GM23338 (cell line): ENCODE data around the gene DAPK2. TPM values are rescaled to one million over a fixed set of nuclear protein-coding genes. Genes with fewer than 3 reads are reported as not detected.
A peak's percentile ranks its signal among the peaks of the same experiment; 100 is the strongest.

ENCODE experiments used
- ATAC-seq: fragments of 200-7000 bp; cut with Tn5 transposase; 3 replicates; pipeline ENCODE4 v1.9.1; 2020
- DNase-seq: peaks from one replicate; pipeline ENCODE4 v3.0.0-alpha.2; 2015; ENCODE audit warnings: low spot score
- H2AFZ ChIP-seq: fragments of 200-600 bp; sonication (generic); 2 replicates; pipeline ENCODE4 v1.8.0; 2016; ENCODE audit warnings: antibody characterized with exemption, mild to moderate bottlenecking, moderate library complexity
- H3F3A ChIP-seq: fragments of 200-600 bp; sonication (generic); replicated peaks from 2 replicates; pipeline ENCODE4 v1.8.0; 2017; ENCODE audit warnings: antibody characterized with exemption, mixed run types, low read depth
- H3K27ac ChIP-seq: fragments of 200-600 bp; sonication (generic); 2 replicates; pipeline ENCODE4 v1.6.1; 2016; ENCODE audit warnings: low read depth
- H3K27me3 ChIP-seq: fragments of 200-600 bp; sonication (generic); 2 replicates; pipeline ENCODE4 v1.8.0; 2016; ENCODE audit warnings: mild to moderate bottlenecking, mixed run types, moderate library complexity; ENCODE audit not compliant: insufficient read depth
- H3K36me3 ChIP-seq: fragments of 200-600 bp; sonication (generic); 2 replicates; pipeline ENCODE4 v1.8.0; 2016; ENCODE audit warnings: mild to moderate bottlenecking; ENCODE audit not compliant: insufficient read depth
- H3K4me1 ChIP-seq: fragments of 200-600 bp; sonication (generic); 2 replicates; pipeline ENCODE4 v1.8.0; 2016; ENCODE audit warnings: mild to moderate bottlenecking, moderate library complexity; ENCODE audit not compliant: insufficient read depth
- H3K4me2 ChIP-seq: fragments of 200-600 bp; sonication (generic); 2 replicates; pipeline ENCODE4 v1.7.1; 2017; ENCODE audit warnings: mixed run types
- H3K4me3 ChIP-seq: fragments of 200-600 bp; sonication (generic); 2 replicates; pipeline ENCODE4 v1.6.1; 2016; ENCODE audit warnings: mixed run types
- H3K79me2 ChIP-seq: fragments of 200-600 bp; sonication (generic); replicated peaks from 2 replicates; pipeline ENCODE4 v1.8.0; 2017; ENCODE audit warnings: mild to moderate bottlenecking; ENCODE audit not compliant: insufficient read depth
- H3K9me2 ChIP-seq: fragments of 200-600 bp; sonication (generic); 2 replicates; pipeline ENCODE4 v1.8.0; 2017; ENCODE audit not compliant: insufficient read depth
- H4K20me1 ChIP-seq: fragments of 200-600 bp; sonication (generic); replicated peaks from 2 replicates; pipeline ENCODE4 v1.8.0; 2017; ENCODE audit warnings: mild to moderate bottlenecking; ENCODE audit not compliant: insufficient read depth
- H3K27ac Mint-ChIP-seq: 2 replicates; pipeline ENCODE4 v1.8.0; 2020; ENCODE audit warnings: inconsistent platforms, mild to moderate bottlenecking, moderate library complexity, mixed read lengths
- H3K27me3 Mint-ChIP-seq: 3 replicates; pipeline ENCODE4 v1.8.0; 2022; ENCODE audit warnings: low read depth, mild to moderate bottlenecking, moderate library complexity, mixed read lengths, inconsistent platforms; ENCODE audit not compliant: insufficient read depth, poor library complexity
- H3K36me3 Mint-ChIP-seq: 3 replicates; pipeline ENCODE4 v1.8.0; 2021; ENCODE audit warnings: low read depth, mild to moderate bottlenecking, inconsistent platforms, moderate library complexity, mixed read lengths
- H3K4me1 Mint-ChIP-seq: 3 replicates; pipeline ENCODE4 v1.8.0; 2020; ENCODE audit warnings: mild to moderate bottlenecking, inconsistent platforms, mixed read lengths
- H3K4me3 Mint-ChIP-seq: 3 replicates; pipeline ENCODE4 v1.8.0; 2021; ENCODE audit warnings: moderate library complexity, mild to moderate bottlenecking, inconsistent platforms, mixed read lengths
- H3K9me3 Mint-ChIP-seq: 3 replicates; pipeline ENCODE4 v1.8.0; 2020; ENCODE audit warnings: moderate library complexity, mild to moderate bottlenecking, inconsistent platforms, mixed read lengths
- CREB1 ChIP-seq: fragments of 250-450 bp; sonication (Bioruptor Pico); IDR thresholded peaks from 2 replicates; pipeline ENCODE4 v1.5.0; 2020; ENCODE audit warnings: low read depth, mild to moderate bottlenecking, moderate library complexity
- CTCF ChIP-seq, 2 experiments: fragments of 200-600 bp in 1 of 2; sonication (generic) in 1 of 2; conservative IDR thresholded peaks; 2 replicates each; pipeline versions ENCODE4 v1.5.1 to v1.6.1; 2016 to 2017; ENCODE audit warnings: antibody characterized with exemption in 2 of 2, low read depth in 2 of 2, mild to moderate bottlenecking in 2 of 2, moderate library complexity in 1 of 2
- EZH2 ChIP-seq: fragments of 200-600 bp; sonication (generic); IDR thresholded peaks from one replicate; pipeline ENCODE4 v1.8.0; 2017; ENCODE audit warnings: antibody characterized with exemption, mild to moderate bottlenecking, low read depth; ENCODE audit not compliant: unreplicated experiment
- EZH2phosphoT487 ChIP-seq: fragments of 200-600 bp; sonication (generic); IDR thresholded peaks from one replicate; pipeline ENCODE4 v1.8.1; 2018; ENCODE audit warnings: antibody characterized with exemption; ENCODE audit not compliant: unreplicated experiment
- JUNB ChIP-seq: IDR thresholded peaks from one replicate; pipeline ENCODE4 v1.6.1; 2016; ENCODE audit warnings: antibody characterized with exemption; ENCODE audit not compliant: unreplicated experiment
- POLR2AphosphoS5 ChIP-seq: IDR thresholded peaks from 2 replicates; pipeline ENCODE4 v1.6.1; 2016; ENCODE audit warnings: antibody characterized with exemption, low read depth
- ZNF331 ChIP-seq: fragments of 250-450 bp; sonication (Bioruptor Pico); IDR thresholded peaks from 2 replicates; pipeline ENCODE4 v1.5.0; 2020; ENCODE audit warnings: low read depth, mild to moderate bottlenecking, moderate library complexity
- ZNF462 ChIP-seq: fragments of 250-450 bp; sonication (Bioruptor Pico); IDR thresholded peaks from 2 replicates; pipeline ENCODE4 v1.5.0; 2020; ENCODE audit warnings: mild to moderate bottlenecking, moderate library complexity
- polyA plus RNA-seq: library from polyadenylated mRNA; unstranded; fragments of >200 nt; fragmentation: Nextera tagmentation; extraction: Ambion mirVana; gene quantifications from 2 replicates; pipeline ENCODE4 v1.2.1, GENCODE V29; 2016
- total RNA-seq: library from RNA; depleted of rRNA; stranded (reverse); fragments of >200 nt; shearing (Covaris generic); gene quantifications from 2 replicates; pipeline ENCODE4 v1.2.3, GENCODE V29; 2014
- TF ChIP-seq, protein P1 (sequence below): IDR thresholded peaks from 2 replicates; pipeline ENCODE4 v1.6.1; 2016; ENCODE audit warnings: antibody characterized with exemption

DAPK2 gene
- total and polyA plus RNA-seq, 2 experiments from 2014 or later: 1.6 to 3.1 TPM

- Mint-ChIP-seq H3K9me3 (no peaks in the 10 kb centered on the region), H3K36me3 (no peaks in the 10 kb centered on the region), H3K4me3 (no peak overlapping the region), H3K4me1 (peaks cover 3% of the 10 kb centered on the region; the same call in 1 of the 3 replicates), H3K27me3 (peaks cover 5% of the 10 kb centered on the region), H3K27ac (no peak overlapping the region)
- Histone ChIP-seq H3K79me2 (no peaks in the 10 kb centered on the region), H3K4me1 (no peaks in the 10 kb centered on the region), H3K4me2 (no peak overlapping the region), H4K20me1 (no peaks in the 10 kb centered on the region), H3F3A (no peaks in the 10 kb centered on the region), H3K27me3 (no peaks in the 10 kb centered on the region), H2AFZ (no peak overlapping the region), H3K27ac (no peak overlapping the region), H3K36me3 (no peaks in the 10 kb centered on the region), H3K4me3 (no peak overlapping the region), H3K9me2 (0 out of 2 replicates have a peak, but pooled peaks cover 4% of the 10 kb centered on the region)
- TF ChIP-seq JUNB (no peak), EZH2 (no peak), POLR2AphosphoS5 (no peak), CTCF (conservative IDR thresholded peaks at IDR 0.05; ENCODE audit: low read depth in 2 of 2) (no peak), CREB1 (CRISPR knock-in tag) (no peak), EZH2phosphoT487 (no peak), ZNF331 (no peak), ZNF462 (CRISPR knock-in tag) (no peak)
- TF ChIP-seq, protein P1, sequence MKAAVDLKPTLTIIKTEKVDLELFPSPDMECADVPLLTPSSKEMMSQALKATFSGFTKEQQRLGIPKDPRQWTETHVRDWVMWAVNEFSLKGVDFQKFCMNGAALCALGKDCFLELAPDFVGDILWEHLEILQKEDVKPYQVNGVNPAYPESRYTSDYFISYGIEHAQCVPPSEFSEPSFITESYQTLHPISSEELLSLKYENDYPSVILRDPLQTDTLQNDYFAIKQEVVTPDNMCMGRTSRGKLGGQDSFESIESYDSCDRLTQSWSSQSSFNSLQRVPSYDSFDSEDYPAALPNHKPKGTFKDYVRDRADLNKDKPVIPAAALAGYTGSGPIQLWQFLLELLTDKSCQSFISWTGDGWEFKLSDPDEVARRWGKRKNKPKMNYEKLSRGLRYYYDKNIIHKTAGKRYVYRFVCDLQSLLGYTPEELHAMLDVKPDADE: no peak
- peak; percentile 40; the same call in 1 of the 3 replicates for ATAC-seq
- DNase-seq: no peak
These were observed 47.8 kb downstream of the DAPK2 start for GRCh38 chr15:63998489-63998888.
